ENCODE measurements around the gene STOML1. TPM values are rescaled to one million over a fixed set of nuclear protein-coding genes. Genes with fewer than 3 reads are reported as not detected.
"Not testable (repeated sequence)": the region's sequence is repeated elsewhere in the genome, so short reads cannot be mapped to it uniquely, and the experiment has no call there.

Gene STOML1
- total RNA-seq, 1 donor from 2014 or later: 14.1 TPM

DNA sequence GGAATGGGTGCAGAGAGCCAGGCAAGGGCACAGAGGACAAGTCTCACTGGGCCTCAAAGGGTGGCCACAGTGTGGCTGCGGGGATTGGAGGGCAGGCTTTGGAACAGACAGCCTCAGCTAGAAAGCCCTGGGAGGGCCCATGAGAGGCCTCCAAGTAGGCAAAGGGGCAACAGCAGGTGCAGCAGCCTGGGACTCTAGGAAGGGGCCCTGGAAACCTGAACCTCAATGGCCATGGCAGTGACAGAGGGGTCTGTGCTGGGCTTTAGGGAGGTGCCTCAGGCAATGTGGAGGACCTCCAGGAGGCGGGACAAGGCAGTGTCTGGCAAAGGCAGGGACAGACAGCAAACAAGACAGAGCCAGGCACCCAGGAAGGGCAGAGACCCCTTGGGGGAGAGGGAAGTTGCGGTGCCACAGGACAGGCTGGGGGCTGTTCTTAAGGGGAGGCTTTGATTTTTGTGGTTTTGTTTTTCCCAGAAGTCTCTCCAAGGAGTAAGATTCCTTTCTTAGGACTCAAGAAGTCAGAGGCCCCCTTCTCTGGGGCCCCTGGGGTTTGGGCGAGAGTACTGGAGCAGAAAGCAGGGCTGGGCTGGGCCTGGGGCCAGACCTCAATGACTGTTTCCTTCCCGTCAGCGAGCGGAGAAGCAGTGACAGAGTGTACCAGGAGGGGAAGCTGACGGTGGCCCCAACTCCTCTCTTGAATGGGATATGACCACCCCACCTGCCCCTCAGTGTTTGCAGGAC, 9.7 kb downstream of the STOML1 start:
- H3K4me1 ChIP-seq (ENCODE audit: control insufficient read depth in 3 of 3, insufficient read depth in 3 of 3, low read length in 3 of 3): peaks cover 55 to 61% (median 59%) of the 10 kb centered on the region in 3 donors
- H3K4me3 ChIP-seq (ENCODE audit: low read length in 3 of 3): peak overlapping the region; percentile 34 to 64 (median 52)
- peaks cover 11 to 16% (median 16%) of the 10 kb centered on the region in 3 donors for H3K36me3 ChIP-seq (ENCODE audit: control insufficient read depth in 3 of 3, insufficient read depth in 3 of 3, low read length in 3 of 3)
- H3K9me3 ChIP-seq (ENCODE audit: control insufficient read depth in 3 of 3, low read length in 3 of 3): no peaks in the 10 kb centered on the region
- H3K9ac ChIP-seq (ENCODE audit: low read depth in 1 of 3, low read length in 3 of 3): peak overlapping the region; percentile 63 to 77 (median 66)
- H3K27ac ChIP-seq (ENCODE audit: low read depth, low read length): peak overlapping the region; percentile 90
- H3K27me3 ChIP-seq (ENCODE audit: control insufficient read depth in 3 of 3, insufficient read depth in 3 of 3, low read length in 3 of 3): no peaks in the 10 kb centered on the region

DNA sequence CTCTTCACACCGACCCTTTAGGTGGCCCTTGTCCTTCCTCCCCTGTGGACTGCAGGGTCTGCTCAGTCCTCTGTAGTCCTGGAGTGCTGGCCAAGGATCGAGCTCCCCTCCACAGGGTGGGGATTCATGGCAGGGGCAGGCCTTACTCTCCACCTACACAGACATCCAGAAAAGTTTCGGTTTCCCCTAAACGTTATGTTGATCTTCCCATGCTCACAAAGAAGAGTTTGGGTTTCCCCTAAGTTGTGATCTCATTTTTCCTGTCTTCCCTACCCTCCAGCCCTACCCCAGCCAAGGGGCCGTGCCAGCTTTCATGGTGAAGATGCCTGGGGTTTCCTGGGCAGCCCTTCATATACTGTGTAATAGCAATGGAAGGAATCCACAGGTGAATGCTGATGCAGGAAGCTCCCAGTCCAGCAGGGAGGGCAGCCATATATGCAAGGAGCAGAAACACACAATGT, 10.3 kb downstream of the STOML1 start:
- Histone ChIP-seq H3K36me3 (ENCODE audit: control insufficient read depth in 3 of 3, insufficient read depth in 3 of 3, low read length in 3 of 3) (peaks cover 8 to 16% (median 16%) of the 10 kb centered on the region in 3 donors), H3K27me3 (ENCODE audit: control insufficient read depth in 3 of 3, insufficient read depth in 3 of 3, low read length in 3 of 3) (no peaks in the 10 kb centered on the region), H3K4me3 (ENCODE audit: low read length in 3 of 3) (peak overlapping the region; percentile 34 to 64 (median 52)), H3K9ac (ENCODE audit: low read depth in 1 of 3, low read length in 3 of 3) (peak overlapping the region; percentile 63 to 77 (median 66)), H3K9me3 (ENCODE audit: control insufficient read depth in 3 of 3, low read length in 3 of 3) (no peaks in the 10 kb centered on the region), H3K27ac (ENCODE audit: low read depth, low read length) (peak overlapping the region; percentile 90), H3K4me1 (ENCODE audit: control insufficient read depth in 3 of 3, insufficient read depth in 3 of 3, low read length in 3 of 3) (peaks cover 51 to 55% (median 53%) of the 10 kb centered on the region in 3 donors)

DNA sequence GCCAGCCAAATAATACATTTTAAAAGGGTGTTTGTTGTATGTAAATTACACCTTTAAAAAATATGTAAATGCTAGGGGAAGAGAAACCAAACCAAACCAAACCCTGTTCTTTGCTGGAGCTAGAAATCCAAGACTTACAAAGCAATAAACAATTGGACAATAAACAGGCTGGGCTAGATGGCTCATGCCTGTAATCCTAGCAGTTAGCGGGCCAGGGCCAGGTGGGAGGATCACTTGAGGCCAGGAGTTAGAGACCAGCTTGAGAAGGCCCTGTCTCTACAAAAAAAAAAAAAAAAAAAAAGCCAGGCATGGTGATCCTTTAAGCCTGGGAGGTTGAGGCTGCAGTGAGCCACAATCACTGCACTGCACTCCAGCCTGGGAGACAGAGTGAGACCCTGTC, 12.5 kb downstream of the STOML1 start:
- Histone ChIP-seq H3K9me3 (ENCODE audit: control insufficient read depth in 3 of 3, low read length in 3 of 3) (no peaks in the 10 kb centered on the region), H3K27me3 (ENCODE audit: control insufficient read depth in 3 of 3, insufficient read depth in 3 of 3, low read length in 3 of 3) (peaks cover 0 to 4% (median 0%) of the 10 kb centered on the region in 3 donors), H3K27ac (ENCODE audit: low read depth, low read length) (no peak overlapping the region), H3K36me3 (ENCODE audit: control insufficient read depth in 3 of 3, insufficient read depth in 3 of 3, low read length in 3 of 3) (peaks cover 2 to 11% (median 4%) of the 10 kb centered on the region in 3 donors), H3K4me3 (ENCODE audit: low read length in 3 of 3) (no peak overlapping the region), H3K4me1 (ENCODE audit: control insufficient read depth in 3 of 3, insufficient read depth in 3 of 3, low read length in 3 of 3) (peaks cover 32 to 35% (median 34%) of the 10 kb centered on the region in 3 donors), H3K9ac (ENCODE audit: low read depth in 1 of 3, low read length in 3 of 3) (no peak overlapping the region)

DNA sequence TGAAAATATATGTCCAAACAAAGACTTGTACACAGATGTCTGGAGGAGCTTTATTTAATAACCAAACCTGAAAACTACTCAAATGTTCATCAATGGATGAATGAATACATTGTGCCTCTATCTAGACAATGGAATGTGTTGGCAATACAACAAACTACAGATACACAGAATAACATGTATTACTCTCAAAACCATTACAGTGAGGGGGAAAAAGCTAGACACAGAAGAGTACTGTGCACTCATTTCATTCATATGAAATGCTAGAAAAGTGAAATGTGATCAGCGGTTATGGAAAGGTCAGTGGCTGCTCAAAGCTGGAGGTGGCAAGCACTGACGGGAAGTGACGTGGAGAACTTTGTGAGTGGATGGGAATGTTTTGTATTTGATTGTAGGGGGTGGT, 13.2 kb downstream of the STOML1 start:
- no peak overlapping the region for H3K4me3 ChIP-seq (ENCODE audit: low read length in 3 of 3)
- peaks cover 0 to 5% (median 0%) of the 10 kb centered on the region in 3 donors for H3K36me3 ChIP-seq (ENCODE audit: control insufficient read depth in 3 of 3, insufficient read depth in 3 of 3, low read length in 3 of 3)
- H3K9me3 ChIP-seq (ENCODE audit: control insufficient read depth in 3 of 3, low read length in 3 of 3): no peaks in the 10 kb centered on the region
- H3K9ac ChIP-seq (ENCODE audit: low read depth in 1 of 3, low read length in 3 of 3): no peak overlapping the region
- peaks cover 26 to 28% (median 26%) of the 10 kb centered on the region in 3 donors for H3K4me1 ChIP-seq (ENCODE audit: control insufficient read depth in 3 of 3, insufficient read depth in 3 of 3, low read length in 3 of 3)
- peaks cover 0 to 4% (median 0%) of the 10 kb centered on the region in 3 donors for H3K27me3 ChIP-seq (ENCODE audit: control insufficient read depth in 3 of 3, insufficient read depth in 3 of 3, low read length in 3 of 3)
- no peak overlapping the region for H3K27ac ChIP-seq (ENCODE audit: low read depth, low read length)

DNA sequence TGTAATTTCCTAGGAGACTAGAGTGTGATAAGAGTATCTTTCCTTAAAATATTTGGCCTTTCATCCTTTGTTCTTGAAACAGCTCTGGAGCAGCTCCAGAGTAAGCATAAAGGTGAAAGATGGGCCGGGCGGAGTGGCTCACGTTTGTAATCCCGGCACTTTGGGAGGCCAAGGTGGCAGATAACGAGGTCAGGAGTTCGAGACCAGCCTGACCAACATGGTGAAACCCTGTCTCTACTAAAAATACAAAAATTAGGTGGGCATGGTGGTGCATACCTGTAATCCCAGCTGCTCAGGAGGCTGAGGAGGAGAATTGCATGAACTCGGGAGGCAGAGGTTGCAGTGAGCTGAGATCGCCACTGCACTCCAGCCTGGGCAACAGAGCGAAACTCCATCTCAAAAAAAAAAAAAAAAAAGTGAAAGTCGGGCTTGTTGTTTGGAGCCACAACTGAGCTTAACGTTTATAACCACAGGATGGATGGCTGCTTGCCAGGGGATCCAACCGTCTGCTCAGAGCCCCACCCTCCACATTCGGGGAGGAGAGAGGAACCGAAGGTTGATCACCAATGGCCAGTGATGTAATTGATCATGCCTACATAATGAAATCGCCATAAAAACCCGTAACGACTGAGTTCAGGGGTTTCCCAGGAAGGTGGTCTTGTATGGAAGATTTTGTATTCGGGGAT, 16.5 kb downstream of the STOML1 start:
- H3K9ac ChIP-seq (ENCODE audit: low read depth in 1 of 3, low read length in 3 of 3): not testable (repeated sequence)

GRCh38 chr15:73973683-73974200, 18.4 kb downstream of the STOML1 start:
- not testable (repeated sequence) for H3K36me3 ChIP-seq (ENCODE audit: control insufficient read depth in 3 of 3, insufficient read depth in 3 of 3, low read length in 3 of 3); H3K27ac ChIP-seq (ENCODE audit: low read depth, low read length); H3K4me3 ChIP-seq (ENCODE audit: low read length in 3 of 3); H3K9me3 ChIP-seq (ENCODE audit: control insufficient read depth in 3 of 3, low read length in 3 of 3); H3K27me3 ChIP-seq (ENCODE audit: control insufficient read depth in 3 of 3, insufficient read depth in 3 of 3, low read length in 3 of 3); H3K9ac ChIP-seq (ENCODE audit: low read depth in 1 of 3, low read length in 3 of 3); H3K4me1 ChIP-seq (ENCODE audit: control insufficient read depth in 3 of 3, insufficient read depth in 3 of 3, low read length in 3 of 3)

More for the DNA sequence above, 16.5 kb downstream of the STOML1 start:
- not testable (repeated sequence) for H3K9me3 ChIP-seq (ENCODE audit: control insufficient read depth in 3 of 3, low read length in 3 of 3); H3K4me1 ChIP-seq (ENCODE audit: control insufficient read depth in 3 of 3, insufficient read depth in 3 of 3, low read length in 3 of 3); H3K4me3 ChIP-seq (ENCODE audit: low read length in 3 of 3); H3K36me3 ChIP-seq (ENCODE audit: control insufficient read depth in 3 of 3, insufficient read depth in 3 of 3, low read length in 3 of 3); H3K27me3 ChIP-seq (ENCODE audit: control insufficient read depth in 3 of 3, insufficient read depth in 3 of 3, low read length in 3 of 3); H3K27ac ChIP-seq (ENCODE audit: low read depth, low read length)

GRCh38 chr15:73972984-73973682, 19.0 kb downstream of the STOML1 start:
- H3K27ac ChIP-seq (ENCODE audit: low read depth, low read length): no peak overlapping the region
- peaks cover 7% of the 10 kb centered on the region in 3 donors for H3K4me1 ChIP-seq (ENCODE audit: control insufficient read depth in 3 of 3, insufficient read depth in 3 of 3, low read length in 3 of 3)
- H3K4me3 ChIP-seq (ENCODE audit: low read length in 3 of 3): peak overlapping the region in 2 of 3 donors; percentile 49 to 58
- no peaks in the 10 kb centered on the region for H3K9me3 ChIP-seq (ENCODE audit: control insufficient read depth in 3 of 3, low read length in 3 of 3)
- peaks cover 0 to 4% (median 0%) of the 10 kb centered on the region in 3 donors for H3K27me3 ChIP-seq (ENCODE audit: control insufficient read depth in 3 of 3, insufficient read depth in 3 of 3, low read length in 3 of 3)
- H3K9ac ChIP-seq (ENCODE audit: low read depth in 1 of 3, low read length in 3 of 3): peak overlapping the region; percentile 45 to 71 (median 49)
- no peaks in the 10 kb centered on the region for H3K36me3 ChIP-seq (ENCODE audit: control insufficient read depth in 3 of 3, insufficient read depth in 3 of 3, low read length in 3 of 3)

DNA sequence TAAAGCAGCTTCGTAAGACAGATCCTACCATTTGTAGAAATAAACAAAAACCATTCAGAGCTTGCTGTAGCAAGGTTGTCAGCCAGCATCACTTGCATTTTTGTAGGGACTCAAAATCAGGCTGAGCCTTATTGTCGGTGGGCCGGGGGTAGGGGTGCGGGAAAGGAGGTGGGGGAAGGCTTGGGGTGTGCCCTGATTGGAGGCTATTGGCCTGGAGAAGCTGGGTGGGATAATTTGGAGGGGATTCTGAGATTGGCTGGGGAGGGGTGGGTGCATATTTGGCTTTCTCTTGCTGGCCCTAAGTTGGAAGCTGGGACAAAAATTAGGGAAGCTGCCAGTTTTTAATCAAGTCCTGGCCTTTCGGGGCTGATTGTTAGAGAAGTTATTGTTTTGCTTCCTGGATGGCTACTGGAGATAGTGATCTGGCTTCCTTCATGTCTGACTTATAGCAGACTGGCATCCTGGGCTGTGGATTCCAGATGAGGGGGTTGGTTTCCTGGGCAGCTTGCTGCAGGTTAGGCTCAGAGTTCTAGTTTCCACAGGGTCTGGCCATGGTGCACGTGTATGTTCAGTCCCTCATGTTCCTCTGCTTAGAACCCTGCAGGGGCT, 22.8 kb downstream of the STOML1 start:
- H3K9ac ChIP-seq (ENCODE audit: low read depth in 1 of 3, low read length in 3 of 3): no peak overlapping the region
- H3K9me3 ChIP-seq (ENCODE audit: control insufficient read depth in 3 of 3, low read length in 3 of 3): no peaks in the 10 kb centered on the region
- H3K4me3 ChIP-seq (ENCODE audit: low read length in 3 of 3): no peak overlapping the region
- peaks cover 7 to 13% (median 11%) of the 10 kb centered on the region in 3 donors for H3K4me1 ChIP-seq (ENCODE audit: control insufficient read depth in 3 of 3, insufficient read depth in 3 of 3, low read length in 3 of 3)
- H3K27me3 ChIP-seq (ENCODE audit: control insufficient read depth in 3 of 3, insufficient read depth in 3 of 3, low read length in 3 of 3): peaks cover 0 to 6% (median 3%) of the 10 kb centered on the region in 3 donors
- H3K36me3 ChIP-seq (ENCODE audit: control insufficient read depth in 3 of 3, insufficient read depth in 3 of 3, low read length in 3 of 3): no peaks in the 10 kb centered on the region
- no peak overlapping the region for H3K27ac ChIP-seq (ENCODE audit: low read depth, low read length)

DNA sequence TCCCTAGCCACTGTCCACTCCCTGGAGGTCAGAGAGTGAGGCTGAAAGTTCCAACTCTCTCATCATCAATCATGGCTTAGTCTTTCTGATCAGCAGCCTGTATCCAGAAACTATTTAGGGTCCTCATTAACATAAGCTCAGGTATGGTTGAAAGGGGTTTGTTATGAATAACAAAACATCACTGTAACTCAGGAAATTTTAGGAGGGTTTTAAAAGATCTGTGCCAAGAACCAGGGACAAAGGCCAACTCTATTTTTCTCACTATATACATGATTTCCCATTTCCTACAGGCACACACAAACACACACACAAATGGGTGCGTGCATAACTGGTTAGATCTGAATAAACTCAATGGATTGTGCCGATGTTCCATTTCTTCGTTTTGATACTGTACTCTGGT, 23.6 kb downstream of the STOML1 start:
- Histone ChIP-seq H3K9me3 (ENCODE audit: control insufficient read depth in 3 of 3, low read length in 3 of 3) (no peaks in the 10 kb centered on the region), H3K27me3 (ENCODE audit: control insufficient read depth in 3 of 3, insufficient read depth in 3 of 3, low read length in 3 of 3) (peaks cover 0 to 7% (median 6%) of the 10 kb centered on the region in 3 donors), H3K9ac (ENCODE audit: low read depth in 1 of 3, low read length in 3 of 3) (no peak overlapping the region), H3K4me3 (ENCODE audit: low read length in 3 of 3) (no peak overlapping the region), H3K36me3 (ENCODE audit: control insufficient read depth in 3 of 3, insufficient read depth in 3 of 3, low read length in 3 of 3) (no peaks in the 10 kb centered on the region), H3K27ac (ENCODE audit: low read depth, low read length) (no peak overlapping the region), H3K4me1 (ENCODE audit: control insufficient read depth in 3 of 3, insufficient read depth in 3 of 3, low read length in 3 of 3) (peaks cover 7 to 13% (median 11%) of the 10 kb centered on the region in 3 donors)
